Natural killer cell treated with Interleukin-12 subunit alpha and Interleukin-12 subunit beta and Interleukin-15 and Interleukin-18, amount 100 ng/mL, for 72 hours (primary cell): ENCODE measurements around the gene GOLT1A. TPM values are rescaled to one million over a fixed set of nuclear protein-coding genes. Genes with fewer than 3 reads are reported as not detected.

ENCODE experiments used
- ATAC-seq, 2 donors: fragments of 150-1000 bp; cut with Tn5 transposase in 1 of 2; sonication (Bioruptor Pico), chemical (Tn5 transposase) in 1 of 2; 2 replicates each; pipeline ENCODE4 v1.10.0; 2021
- DNase-seq: peaks from one replicate; pipeline ENCODE4 v3.0.0; 2022; ENCODE audit warnings: low spot score
- H3K27ac Mint-ChIP-seq, 2 donors: 1 replicate in 1 of 2; 2 replicates in 1 of 2; pipeline ENCODE4 v1.8.0; 2022; ENCODE audit warnings: mixed read lengths in 2 of 2, mild to moderate bottlenecking in 1 of 2, moderate library complexity in 1 of 2
- H3K27me3 Mint-ChIP-seq, 2 donors: 1 replicate in 1 of 2; 2 replicates in 1 of 2; pipeline ENCODE4 v1.8.0; 2022; ENCODE audit warnings: mixed read lengths in 2 of 2
- H3K36me3 Mint-ChIP-seq: one replicate; pipeline ENCODE4 v1.8.0; 2022; ENCODE audit warnings: mixed read lengths
- H3K4me1 Mint-ChIP-seq, 2 donors: 1 replicate in 1 of 2; 2 replicates in 1 of 2; pipeline ENCODE4 v1.8.0; 2022; ENCODE audit warnings: low read depth in 2 of 2, mixed read lengths in 2 of 2, mild to moderate bottlenecking in 1 of 2
- H3K4me3 Mint-ChIP-seq: one replicate; pipeline ENCODE4 v1.8.0; 2022; ENCODE audit warnings: mixed read lengths
- H3K9me3 Mint-ChIP-seq: 2 replicates; pipeline ENCODE4 v1.8.0; 2022; ENCODE audit warnings: mixed read lengths
- total RNA-seq, 2 donors: library from RNA; stranded (reverse); gene quantifications; one replicate each; pipeline ENCODE4 v1.2.3, GENCODE V29; 2022

GOLT1A gene, protein sequence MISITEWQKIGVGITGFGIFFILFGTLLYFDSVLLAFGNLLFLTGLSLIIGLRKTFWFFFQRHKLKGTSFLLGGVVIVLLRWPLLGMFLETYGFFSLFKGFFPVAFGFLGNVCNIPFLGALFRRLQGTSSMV
- total RNA-seq, result not detected

- Mint-ChIP-seq H3K4me1 (peaks cover 4 to 11% of the 10 kb centered on the region in 2 donors), H3K36me3 (no peaks in the 10 kb centered on the region), H3K9me3 (no peaks in the 10 kb centered on the region), H3K27me3 (peaks cover 0 to 8% of the 10 kb centered on the region in 2 donors), H3K27ac (no peak within 1 kb of the TSS), H3K4me3 (peak within 1 kb of the TSS; percentile 52)
- peak in 1 of 2 donors; percentile 25 for ATAC-seq
- no peak for DNase-seq
These were observed at the start of gene GOLT1A for GRCh38 chr1:204213668-204214662. GOLT1A (minus strand) TSS chr1:204213988; CDS start chr1:204213906, 82 bp downstream.

- H3K4me3 Mint-ChIP-seq, result no peak overlapping the region
These were observed 49.6 kb upstream of the GOLT1A start for GRCh38 chr1:204263254-204263910.

DNA sequence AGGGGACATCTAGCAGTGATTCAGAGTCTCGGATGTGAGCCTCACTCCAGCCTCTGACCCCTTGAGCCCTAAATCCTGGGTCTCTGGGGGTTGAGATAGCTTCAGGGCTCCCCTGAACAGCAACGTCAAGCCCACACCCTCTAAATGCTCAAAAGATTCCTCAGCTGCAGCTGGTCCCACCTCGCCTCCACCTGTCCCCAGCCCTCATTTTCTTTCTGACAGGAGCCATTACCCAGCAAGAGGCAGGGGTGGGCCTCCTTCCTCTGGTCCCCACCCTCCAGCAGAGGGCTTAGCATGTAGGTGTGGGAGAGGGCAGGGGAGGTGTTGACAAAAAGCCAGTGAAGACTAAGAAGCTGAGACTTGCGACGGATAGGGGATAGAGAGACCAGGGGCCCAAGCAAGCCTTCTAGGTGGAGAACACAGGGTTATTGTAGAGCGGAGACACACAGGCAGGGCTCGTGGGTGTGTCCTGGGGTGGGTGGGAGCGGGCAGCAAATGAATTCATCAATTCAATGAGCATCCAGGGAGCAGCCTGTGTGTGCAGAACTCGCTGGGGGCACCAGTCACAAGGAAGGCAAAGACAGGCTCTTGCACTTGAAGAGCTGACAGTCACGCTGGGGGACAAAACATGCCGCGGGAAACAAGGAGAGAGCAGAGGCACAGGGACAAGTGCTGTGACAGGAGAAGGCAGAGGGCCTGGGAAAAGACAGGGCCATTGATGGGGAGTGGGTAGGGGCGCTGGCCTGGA is 48.9 kb upstream of the GOLT1A start:
- no peak for DNase-seq
- no peak overlapping the region for H3K4me3 Mint-ChIP-seq
- no peaks in the 10 kb centered on the region for H3K9me3 Mint-ChIP-seq
- H3K36me3 Mint-ChIP-seq, result no peaks in the 10 kb centered on the region
- ATAC-seq, result no peak
- no peak overlapping the region for H3K27ac Mint-ChIP-seq
- peaks cover 0 to 2% of the 10 kb centered on the region in 2 donors for H3K27me3 Mint-ChIP-seq
- H3K4me1 Mint-ChIP-seq, result no peaks in the 10 kb centered on the region

More at GRCh38 chr1:204263254-204263910, 49.6 kb upstream of the GOLT1A start:
- Mint-ChIP-seq H3K9me3 (no peaks in the 10 kb centered on the region), H3K4me1 (no peaks in the 10 kb centered on the region), H3K27me3 (peaks cover 0 to 2% of the 10 kb centered on the region in 2 donors), H3K27ac (no peak overlapping the region), H3K36me3 (no peaks in the 10 kb centered on the region)
- ATAC-seq (no peak), DNase-seq (no peak)

GRCh38 chr1:204261746-204262505 is 48.1 kb upstream of the GOLT1A start:
- Mint-ChIP-seq H3K27ac (no peak overlapping the region), H3K9me3 (no peaks in the 10 kb centered on the region)

DNA sequence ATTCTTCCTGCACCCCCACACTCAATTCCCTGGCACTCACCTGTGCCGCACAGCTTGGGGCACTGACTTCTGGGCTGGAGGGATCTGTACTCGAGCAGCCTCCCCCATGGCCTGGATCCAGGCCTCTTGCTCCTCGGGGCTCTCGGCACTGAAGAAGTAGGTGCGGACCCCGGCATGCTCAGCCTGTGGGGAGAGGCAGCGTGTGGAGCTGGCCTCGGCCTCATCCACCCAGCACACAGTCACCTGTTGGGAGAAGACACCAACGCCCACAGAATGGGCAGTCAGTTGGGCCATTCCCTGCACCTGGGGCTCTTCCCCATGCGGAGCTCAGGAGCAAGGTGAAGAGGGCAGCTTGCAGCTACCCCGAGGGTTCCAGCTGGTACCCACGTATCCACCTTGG is 47.5 kb upstream of the GOLT1A start:
- no peak for ATAC-seq
- H3K4me1 Mint-ChIP-seq, result no peaks in the 10 kb centered on the region
- H3K4me3 Mint-ChIP-seq, result no peak overlapping the region
- DNase-seq, result no peak
- H3K9me3 Mint-ChIP-seq, result no peaks in the 10 kb centered on the region
- peaks cover 0 to 2% of the 10 kb centered on the region in 2 donors for H3K27me3 Mint-ChIP-seq
- no peaks in the 10 kb centered on the region for H3K36me3 Mint-ChIP-seq
- H3K27ac Mint-ChIP-seq, result no peak overlapping the region

More at GRCh38 chr1:204261746-204262505, 48.1 kb upstream of the GOLT1A start:
- H3K27me3 Mint-ChIP-seq, result peaks cover 0 to 2% of the 10 kb centered on the region in 2 donors
- no peak overlapping the region for H3K4me3 Mint-ChIP-seq
- no peaks in the 10 kb centered on the region for H3K36me3 Mint-ChIP-seq
- no peaks in the 10 kb centered on the region for H3K4me1 Mint-ChIP-seq
- DNase-seq (no peak), ATAC-seq (no peak)

- Mint-ChIP-seq H3K4me3 (no peak overlapping the region), H3K9me3 (no peaks in the 10 kb centered on the region), H3K27me3 (peaks cover 0 to 2% of the 10 kb centered on the region in 2 donors), H3K27ac (no peak overlapping the region), H3K4me1 (no peaks in the 10 kb centered on the region), H3K36me3 (no peaks in the 10 kb centered on the region)
- ATAC-seq, result no peak
- DNase-seq, result no peak
These were observed 46.9 kb upstream of the GOLT1A start for GRCh38 chr1:204260601-204261197.

- Mint-ChIP-seq H3K4me3 (no peak overlapping the region), H3K27me3 (peaks cover 0 to 2% of the 10 kb centered on the region in 2 donors), H3K27ac (no peak overlapping the region), H3K9me3 (no peaks in the 10 kb centered on the region), H3K36me3 (no peaks in the 10 kb centered on the region), H3K4me1 (no peaks in the 10 kb centered on the region)
- ATAC-seq (no peak), DNase-seq (no peak)
These were observed 46.0 kb upstream of the GOLT1A start for GRCh38 chr1:204259782-204260181.

GRCh38 chr1:204259196-204259595 is 45.4 kb upstream of the GOLT1A start:
- Mint-ChIP-seq H3K36me3 (no peaks in the 10 kb centered on the region), H3K27me3 (peaks cover 0 to 2% of the 10 kb centered on the region in 2 donors), H3K4me3 (no peak overlapping the region), H3K4me1 (no peaks in the 10 kb centered on the region), H3K27ac (no peak overlapping the region), H3K9me3 (no peaks in the 10 kb centered on the region)
- ATAC-seq (no peak), DNase-seq (no peak)

DNA sequence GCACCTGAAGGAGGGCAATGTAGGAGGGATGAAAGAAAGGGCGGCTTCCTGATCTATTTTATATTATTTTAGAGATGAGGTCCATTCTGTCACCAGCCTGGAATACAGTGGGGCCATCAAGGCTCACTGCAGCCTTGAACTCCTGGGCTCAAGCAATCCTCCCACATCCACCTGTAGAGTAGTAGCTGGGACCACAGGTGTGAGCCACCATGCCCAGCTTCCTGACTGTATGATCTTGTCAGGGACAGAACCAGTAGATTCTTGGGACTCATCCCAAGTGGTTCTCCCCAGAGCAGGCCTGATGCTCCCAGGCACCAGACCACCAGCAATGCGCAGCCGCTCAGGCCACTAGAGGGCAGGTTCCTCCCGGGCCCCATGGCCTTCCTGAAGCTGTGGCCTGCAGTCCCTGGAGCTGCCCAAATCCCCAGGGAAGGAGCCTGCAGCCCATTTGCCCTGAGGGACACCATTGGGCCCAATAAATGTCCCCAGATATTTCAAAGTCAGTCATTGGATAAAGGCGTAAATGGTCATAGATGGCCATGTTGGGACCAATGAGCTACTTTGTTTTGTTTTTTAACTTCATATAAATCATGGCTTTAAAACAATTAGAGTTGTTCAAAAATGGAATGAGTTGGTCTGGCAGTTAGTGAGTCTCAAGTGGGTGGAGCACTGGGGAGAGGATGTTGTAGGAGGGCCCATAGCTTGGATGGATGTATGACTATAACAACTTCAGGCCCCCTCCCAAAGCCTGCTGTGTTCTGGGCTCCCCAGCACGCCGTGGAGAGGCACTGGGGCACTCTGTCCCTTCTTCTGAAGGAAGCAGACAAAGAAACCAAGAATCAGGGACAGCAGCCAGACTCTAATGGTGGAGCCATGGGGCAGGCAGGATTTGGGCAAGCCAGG is 44.7 kb upstream of the GOLT1A start:
- peaks cover 0 to 2% of the 10 kb centered on the region in 2 donors for H3K27me3 Mint-ChIP-seq
- no peaks in the 10 kb centered on the region for H3K4me1 Mint-ChIP-seq
- no peak overlapping the region for H3K27ac Mint-ChIP-seq
- ATAC-seq, result no peak
- no peak overlapping the region for H3K4me3 Mint-ChIP-seq
- no peak for DNase-seq
- H3K36me3 Mint-ChIP-seq, result no peaks in the 10 kb centered on the region
- H3K9me3 Mint-ChIP-seq, result no peaks in the 10 kb centered on the region

- Mint-ChIP-seq H3K4me1 (no peaks in the 10 kb centered on the region), H3K9me3 (no peaks in the 10 kb centered on the region), H3K27me3 (peaks cover 0 to 2% of the 10 kb centered on the region in 2 donors), H3K36me3 (no peaks in the 10 kb centered on the region), H3K4me3 (no peak overlapping the region), H3K27ac (no peak overlapping the region)
- ATAC-seq, result no peak
- DNase-seq, result no peak
These were observed 43.7 kb upstream of the GOLT1A start for GRCh38 chr1:204257446-204257845.

DNA sequence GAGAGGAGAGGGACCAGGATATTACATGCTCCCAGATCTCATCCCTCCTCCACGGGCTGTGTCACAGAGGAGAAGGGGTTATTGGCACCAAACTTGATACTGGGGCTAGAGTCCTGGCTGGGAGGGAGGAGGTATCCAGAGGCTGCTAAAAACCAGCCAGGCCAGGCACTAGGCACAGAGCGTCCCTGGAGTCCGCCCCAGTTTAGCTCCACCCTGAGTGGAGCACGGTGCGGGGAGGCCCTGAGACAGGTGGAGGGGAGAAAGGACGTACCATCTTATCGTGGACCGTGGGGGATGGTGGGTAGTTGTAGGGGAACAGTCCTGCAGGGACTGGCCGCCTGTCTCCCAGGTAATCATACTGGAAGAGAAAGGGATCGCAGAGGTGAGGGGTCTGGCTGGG is 42.7 kb upstream of the GOLT1A start:
- no peak for DNase-seq
- no peaks in the 10 kb centered on the region for H3K9me3 Mint-ChIP-seq
- H3K27me3 Mint-ChIP-seq, result no peaks in the 10 kb centered on the region
- H3K36me3 Mint-ChIP-seq, result no peaks in the 10 kb centered on the region
- H3K4me1 Mint-ChIP-seq, result no peaks in the 10 kb centered on the region
- H3K27ac Mint-ChIP-seq, result no peak overlapping the region
- no peak for ATAC-seq
- H3K4me3 Mint-ChIP-seq, result no peak overlapping the region

DNA sequence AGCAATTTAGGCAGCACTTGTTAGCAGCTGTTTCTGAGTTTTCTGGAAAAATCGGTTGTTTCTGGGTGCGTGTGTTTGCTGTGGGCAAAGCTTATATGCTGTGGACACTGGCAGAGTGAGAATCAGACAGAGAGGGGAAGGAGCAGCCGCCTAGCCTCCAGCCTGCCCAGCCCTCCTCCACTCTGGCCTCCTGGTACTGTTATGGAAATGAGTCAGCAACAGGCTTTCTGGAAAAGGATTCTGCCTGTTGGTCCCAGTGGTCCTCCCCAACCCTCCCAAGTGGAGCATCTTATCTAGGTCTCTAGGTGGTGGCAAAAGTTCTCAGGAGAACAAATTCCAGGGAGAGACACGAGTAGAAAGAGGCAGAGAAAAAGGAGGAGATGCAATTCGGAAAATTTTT is 42.2 kb upstream of the GOLT1A start:
- H3K27me3 Mint-ChIP-seq, result peaks cover 0 to 2% of the 10 kb centered on the region in 2 donors
- H3K27ac Mint-ChIP-seq, result no peak overlapping the region
- ATAC-seq (no peak), DNase-seq (no peak)
- no peaks in the 10 kb centered on the region for H3K36me3 Mint-ChIP-seq
- H3K4me3 Mint-ChIP-seq, result no peak overlapping the region
- no peaks in the 10 kb centered on the region for H3K9me3 Mint-ChIP-seq
- H3K4me1 Mint-ChIP-seq, result no peaks in the 10 kb centered on the region
